Stimulated activated memory B cell treated with anti-CD40 and anti-IgM and Interleukin-4, amounts not matched to agents 10 μg/mL and 1 μg/mL and 100 μg/mL, for 72 hours (primary cell): ENCODE measurements around the gene MYO10.
A peak's percentile ranks its signal among the peaks of the same experiment; 100 is the strongest.
"Not testable (repeated sequence)": the region's sequence is repeated elsewhere in the genome, so short reads cannot be mapped to it uniquely, and the experiment has no call there.

Experiments
- ATAC-seq: fragments of 150-1000 bp; cut with Tn5 transposase; 2 replicates; pipeline ENCODE4 v1.10.0; 2021
- H3K27ac Mint-ChIP-seq: one replicate; pipeline ENCODE4 v1.8.0; 2022; ENCODE audit warnings: mild to moderate bottlenecking, mixed read lengths
- H3K27me3 Mint-ChIP-seq: one replicate; pipeline ENCODE4 v1.8.0; 2022; ENCODE audit warnings: mixed read lengths
- H3K36me3 Mint-ChIP-seq: one replicate; pipeline ENCODE4 v1.8.0; 2022; ENCODE audit warnings: mixed read lengths
- H3K4me1 Mint-ChIP-seq: one replicate; pipeline ENCODE4 v1.8.0; 2022; ENCODE audit warnings: mixed read lengths
- H3K4me3 Mint-ChIP-seq: one replicate; pipeline ENCODE4 v1.8.0; 2022; ENCODE audit warnings: mild to moderate bottlenecking, moderate library complexity, mixed read lengths
- H3K9me3 Mint-ChIP-seq: one replicate; pipeline ENCODE4 v1.8.0; 2022; ENCODE audit warnings: mixed read lengths

Gene MYO10

GRCh38 chr5:16663840-16664239 lies 272.2 kb downstream of the MYO10 start:
- Mint-ChIP-seq H3K4me3 (no peak overlapping the region), H3K36me3 (no peaks in the 10 kb centered on the region), H3K27me3 (no peaks in the 10 kb centered on the region), H3K4me1 (no peaks in the 10 kb centered on the region), H3K27ac (no peak overlapping the region), H3K9me3 (no peaks in the 10 kb centered on the region)
- ATAC-seq: no peak

GRCh38 chr5:16661713-16662112 lies 274.4 kb downstream of the MYO10 start:
- Mint-ChIP-seq H3K9me3 (no peaks in the 10 kb centered on the region), H3K4me1 (no peaks in the 10 kb centered on the region), H3K27ac (no peak overlapping the region), H3K4me3 (no peak overlapping the region), H3K27me3 (peaks cover 14% of the 10 kb centered on the region), H3K36me3 (no peaks in the 10 kb centered on the region)
- no peak for ATAC-seq

DNA sequence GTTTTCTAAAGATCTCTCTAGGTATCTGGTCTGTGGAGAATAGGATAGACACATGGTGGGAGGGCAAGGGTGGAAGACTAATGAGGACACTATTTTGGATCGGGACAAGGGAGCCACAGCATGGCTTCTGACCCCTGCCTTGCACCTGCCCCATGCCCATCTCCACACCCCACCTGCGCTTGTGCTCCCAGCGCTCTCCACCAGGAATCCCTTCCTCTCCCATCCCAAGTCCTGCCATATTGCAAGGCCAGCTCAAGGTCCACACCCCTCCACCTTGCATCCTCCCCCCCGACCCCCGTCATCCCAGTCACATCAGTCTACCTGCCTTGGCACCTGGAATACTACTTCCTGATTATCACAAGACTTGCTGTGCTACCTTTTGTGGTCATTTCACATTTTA lies 275.1 kb downstream of the MYO10 start:
- Mint-ChIP-seq H3K4me3 (no peak overlapping the region), H3K4me1 (no peaks in the 10 kb centered on the region)

GRCh38 chr5:16659536-16659935 lies 276.6 kb downstream of the MYO10 start:
- H3K27me3 Mint-ChIP-seq: peaks cover 19% of the 10 kb centered on the region
- ATAC-seq: no peak
- H3K36me3 Mint-ChIP-seq: no peaks in the 10 kb centered on the region
- no peak overlapping the region for H3K27ac Mint-ChIP-seq
- no peaks in the 10 kb centered on the region for H3K4me1 Mint-ChIP-seq
- H3K9me3 Mint-ChIP-seq: no peaks in the 10 kb centered on the region
- H3K4me3 Mint-ChIP-seq: no peak overlapping the region

More for the DNA sequence above, 275.1 kb downstream of the MYO10 start:
- Mint-ChIP-seq H3K9me3 (no peaks in the 10 kb centered on the region), H3K36me3 (no peaks in the 10 kb centered on the region), H3K27me3 (peaks cover 19% of the 10 kb centered on the region), H3K27ac (no peak overlapping the region)
- ATAC-seq: no peak

- Mint-ChIP-seq H3K9me3 (no peaks in the 10 kb centered on the region), H3K4me1 (no peaks in the 10 kb centered on the region), H3K27ac (no peak overlapping the region), H3K4me3 (no peak overlapping the region), H3K27me3 (peaks cover 19% of the 10 kb centered on the region), H3K36me3 (no peaks in the 10 kb centered on the region)
- no peak for ATAC-seq
Measured at GRCh38 chr5:16656561-16657191, 279.4 kb downstream of the MYO10 start.

DNA sequence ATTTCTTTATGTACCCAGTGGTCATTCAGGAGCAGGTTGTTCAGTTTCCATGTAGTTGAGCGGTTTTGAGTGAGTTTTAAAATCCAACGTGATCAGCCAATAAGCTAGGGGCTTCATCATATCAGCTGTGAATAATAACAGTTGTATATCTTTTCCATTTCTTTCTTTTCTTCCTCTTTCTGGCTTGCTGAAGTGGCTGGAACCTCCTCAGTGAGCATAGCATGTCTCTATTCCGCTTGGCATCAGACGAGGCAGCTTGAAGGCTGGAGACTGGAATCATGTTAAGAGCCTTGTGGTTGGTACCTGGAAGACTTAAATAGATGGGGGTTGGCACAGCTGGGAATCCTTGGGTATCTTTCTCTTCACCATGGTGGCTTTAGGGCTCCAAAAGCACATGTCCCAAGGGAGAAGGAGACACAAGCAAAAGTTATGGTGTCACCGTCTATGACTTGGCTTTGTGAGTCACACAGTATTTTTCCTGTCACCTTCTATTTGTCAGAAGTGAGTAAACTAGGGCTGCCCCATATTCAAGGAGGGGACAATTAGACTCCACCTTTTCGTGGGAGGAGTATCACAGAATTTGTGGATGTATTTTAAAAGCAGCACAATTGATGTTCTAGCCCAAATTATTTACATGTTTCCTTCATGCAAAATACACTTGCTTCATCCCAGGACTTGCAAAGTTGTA lies 281.3 kb downstream of the MYO10 start:
- H3K27me3 Mint-ChIP-seq: peaks cover 19% of the 10 kb centered on the region
- no peak for ATAC-seq
- no peak overlapping the region for H3K27ac Mint-ChIP-seq
- H3K4me1 Mint-ChIP-seq: no peaks in the 10 kb centered on the region
- H3K36me3 Mint-ChIP-seq: no peaks in the 10 kb centered on the region
- H3K9me3 Mint-ChIP-seq: peaks cover 2% of the 10 kb centered on the region
- H3K4me3 Mint-ChIP-seq: no peak overlapping the region

DNA sequence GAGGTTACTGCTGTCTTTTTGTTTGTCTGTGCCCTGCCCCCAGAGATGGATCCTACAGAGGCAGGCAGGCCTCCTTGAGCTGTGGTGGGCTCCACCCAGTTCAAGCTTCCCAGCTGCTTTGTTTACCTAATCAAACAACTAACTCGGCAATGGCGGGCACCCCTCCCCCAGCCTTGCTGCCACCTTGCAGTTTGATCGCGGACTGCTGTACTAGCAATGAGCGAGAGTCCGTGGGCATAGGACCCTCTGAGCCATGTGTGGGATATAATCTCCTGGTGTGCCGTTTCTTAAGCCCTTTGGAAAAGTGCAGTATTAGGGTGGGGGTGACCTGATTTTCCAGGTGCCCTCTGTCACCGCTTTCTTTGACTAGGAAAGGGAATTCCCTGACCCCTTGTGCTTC lies 287.3 kb downstream of the MYO10 start:
- not testable (repeated sequence) for ATAC-seq, H3K27ac Mint-ChIP-seq, H3K4me1 Mint-ChIP-seq, H3K36me3 Mint-ChIP-seq, H3K27me3 Mint-ChIP-seq, H3K4me3 Mint-ChIP-seq
- peaks cover 12% of the 10 kb centered on the region for H3K9me3 Mint-ChIP-seq

DNA sequence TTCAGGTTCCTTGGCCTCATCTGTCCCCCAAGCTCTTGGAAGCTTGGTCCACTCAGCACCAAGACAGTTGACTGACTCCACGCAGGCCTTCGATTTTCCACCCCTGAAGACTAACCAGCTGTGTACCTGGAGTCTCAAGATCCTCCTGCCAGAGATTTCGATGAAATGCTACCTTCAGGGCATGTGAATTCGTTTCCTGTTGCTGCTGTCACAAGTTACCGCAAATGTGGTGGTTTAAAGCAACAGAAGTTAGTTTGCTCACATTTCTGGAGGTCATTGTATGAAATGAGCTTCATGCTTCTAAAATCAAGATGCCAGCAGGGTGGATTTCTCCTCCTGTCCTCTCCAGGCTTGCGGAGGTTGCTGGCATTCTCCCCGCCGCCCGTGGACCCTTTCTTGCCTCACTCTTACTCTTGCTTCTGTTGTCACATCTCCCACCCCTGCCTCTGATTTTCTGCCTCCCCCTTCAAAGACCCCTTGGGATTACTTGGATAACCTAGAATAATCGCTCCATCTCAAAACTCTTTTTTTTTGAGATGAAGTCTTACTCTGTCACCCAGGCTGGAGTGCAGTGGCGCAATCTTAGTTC lies 291.7 kb downstream of the MYO10 start:
- no peaks in the 10 kb centered on the region for H3K27me3 Mint-ChIP-seq
- no peak overlapping the region for H3K27ac Mint-ChIP-seq
- no peaks in the 10 kb centered on the region for H3K4me1 Mint-ChIP-seq
- peaks cover 4% of the 10 kb centered on the region for H3K36me3 Mint-ChIP-seq
- H3K9me3 Mint-ChIP-seq: peaks cover 10% of the 10 kb centered on the region
- H3K4me3 Mint-ChIP-seq: no peak overlapping the region
- ATAC-seq: no peak

DNA sequence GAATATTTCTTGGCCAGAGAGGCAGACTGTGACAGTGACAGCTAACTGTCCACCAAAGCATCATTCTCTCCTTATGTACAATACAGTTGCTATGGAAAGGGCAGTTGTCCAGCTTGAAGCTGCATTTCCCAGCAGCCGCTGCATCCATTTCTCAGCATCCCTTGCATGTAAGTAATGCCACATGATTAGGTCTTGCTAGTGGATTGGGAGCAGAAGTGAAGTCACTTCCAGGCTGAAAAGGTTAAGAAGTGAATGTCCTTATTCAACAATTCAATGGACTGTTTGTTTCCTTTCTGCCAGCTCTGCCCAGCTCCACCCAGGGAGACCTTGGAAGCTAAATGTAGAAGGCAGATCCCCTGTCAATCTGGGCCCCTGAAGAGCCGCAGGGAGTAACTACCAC lies 293.2 kb downstream of the MYO10 start:
- no peak for ATAC-seq
- peaks cover 4% of the 10 kb centered on the region for H3K36me3 Mint-ChIP-seq

GRCh38 chr5:16639206-16639605 lies 296.9 kb downstream of the MYO10 start:
- H3K4me1 Mint-ChIP-seq: no peaks in the 10 kb centered on the region
- H3K9me3 Mint-ChIP-seq: no peaks in the 10 kb centered on the region
- no peak overlapping the region for H3K27ac Mint-ChIP-seq
- no peak for ATAC-seq
- H3K36me3 Mint-ChIP-seq: no peaks in the 10 kb centered on the region
- H3K4me3 Mint-ChIP-seq: no peak overlapping the region
- no peaks in the 10 kb centered on the region for H3K27me3 Mint-ChIP-seq

More for the DNA sequence above, 293.2 kb downstream of the MYO10 start:
- H3K4me1 Mint-ChIP-seq: no peaks in the 10 kb centered on the region
- peaks cover 9% of the 10 kb centered on the region for H3K9me3 Mint-ChIP-seq
- no peak overlapping the region for H3K27ac Mint-ChIP-seq
- no peak overlapping the region for H3K4me3 Mint-ChIP-seq
- H3K27me3 Mint-ChIP-seq: no peaks in the 10 kb centered on the region

GRCh38 chr5:16628376-16628775 lies 307.7 kb downstream of the MYO10 start:
- ATAC-seq: no peak
- Mint-ChIP-seq H3K36me3 (no peaks in the 10 kb centered on the region), H3K4me3 (no peak overlapping the region), H3K27ac (no peak overlapping the region), H3K4me1 (peaks cover 18% of the 10 kb centered on the region), H3K27me3 (no peaks in the 10 kb centered on the region), H3K9me3 (no peaks in the 10 kb centered on the region)

DNA sequence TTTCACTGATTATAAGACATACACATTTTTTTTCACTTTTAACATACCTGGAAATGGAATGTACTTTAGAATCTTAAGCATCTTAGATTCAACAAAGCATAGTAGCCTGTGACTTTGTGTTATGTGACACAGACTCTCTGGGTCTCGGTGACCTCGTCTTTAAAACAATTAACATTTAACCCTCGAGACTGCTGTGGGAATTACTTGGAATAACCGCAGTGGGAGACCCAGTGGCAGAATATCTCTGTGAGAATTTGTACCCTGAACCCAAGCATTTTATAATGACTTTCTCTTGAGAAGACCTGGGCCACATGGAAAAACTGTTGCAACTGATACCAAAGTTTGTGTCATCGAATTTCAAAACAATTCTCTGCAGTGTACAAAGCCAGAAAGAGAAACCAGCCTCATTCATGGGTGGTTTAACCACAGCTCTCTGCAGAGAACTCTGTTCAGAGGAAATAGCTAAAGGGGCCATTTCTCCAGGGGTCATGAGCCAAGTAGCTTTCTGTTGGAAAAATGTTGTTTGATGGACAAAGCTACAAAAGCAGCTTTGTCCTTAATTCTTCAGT lies 309.3 kb downstream of the MYO10 start:
- Mint-ChIP-seq H3K27me3 (no peaks in the 10 kb centered on the region), H3K27ac (no peak overlapping the region), H3K4me3 (no peak overlapping the region), H3K4me1 (peaks cover 18% of the 10 kb centered on the region), H3K9me3 (no peaks in the 10 kb centered on the region), H3K36me3 (no peaks in the 10 kb centered on the region)
- no peak for ATAC-seq

GRCh38 chr5:16625096-16625495 lies 311.0 kb downstream of the MYO10 start:
- ATAC-seq: peak; percentile 56
- no peaks in the 10 kb centered on the region for H3K9me3 Mint-ChIP-seq
- no peaks in the 10 kb centered on the region for H3K27me3 Mint-ChIP-seq
- peaks cover 18% of the 10 kb centered on the region for H3K4me1 Mint-ChIP-seq
- H3K36me3 Mint-ChIP-seq: no peaks in the 10 kb centered on the region
- H3K27ac Mint-ChIP-seq: no peak overlapping the region
- no peak overlapping the region for H3K4me3 Mint-ChIP-seq

DNA sequence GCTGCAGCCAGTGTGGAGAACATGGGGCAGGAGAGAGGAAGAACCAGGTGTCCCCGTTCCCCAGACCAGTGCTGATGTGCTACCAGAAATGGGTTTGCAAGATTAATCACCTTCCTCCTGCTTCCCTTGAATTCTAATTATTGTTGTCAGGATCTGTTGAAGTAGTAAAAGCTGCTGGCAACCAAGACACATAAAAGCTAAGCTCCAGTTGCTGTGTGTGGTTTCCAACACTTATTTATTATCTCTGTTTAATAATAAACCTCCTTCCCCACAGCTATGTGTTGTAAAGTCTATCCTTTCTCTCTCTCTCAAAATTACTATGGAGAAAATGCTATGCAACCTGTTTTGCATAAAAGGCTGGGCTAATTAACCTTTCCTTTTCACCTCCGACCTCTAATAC lies 317.0 kb downstream of the MYO10 start:
- Mint-ChIP-seq H3K9me3 (no peaks in the 10 kb centered on the region), H3K36me3 (no peaks in the 10 kb centered on the region), H3K27me3 (no peaks in the 10 kb centered on the region), H3K27ac (no peak overlapping the region), H3K4me1 (peaks cover 10% of the 10 kb centered on the region), H3K4me3 (no peak overlapping the region)
- ATAC-seq: no peak

- ATAC-seq: no peak
- Mint-ChIP-seq H3K9me3 (no peaks in the 10 kb centered on the region), H3K36me3 (no peaks in the 10 kb centered on the region), H3K4me3 (no peak overlapping the region), H3K27ac (no peak overlapping the region), H3K4me1 (peaks cover 10% of the 10 kb centered on the region), H3K27me3 (no peaks in the 10 kb centered on the region)
Measured at GRCh38 chr5:16618138-16618897, 317.8 kb downstream of the MYO10 start.
